T-helper 17 cell (primary cell): ENCODE results near the gene HOXB13. TPM values are rescaled to one million over a fixed set of nuclear protein-coding genes. Genes with fewer than 3 reads are reported as not detected.
A peak's percentile ranks its signal among the peaks of the same experiment; 100 is the strongest.

ENCODE experiments used
- ATAC-seq: fragments of 150-1000 bp; cut with Tn5 transposase; 2 replicates; pipeline ENCODE4 v1.10.0; 2021; ENCODE audit warnings: mild to moderate bottlenecking, moderate library complexity
- DNase-seq, 3 donors: peaks; one replicate each; pipeline versions ENCODE4 v3.0.0 to v3.0.0-alpha.2; 2020 to 2021
- H3K9me3 ChIP-seq: one replicate; pipeline ENCODE4 v1.7.0; 2013; ENCODE audit warnings: low read length, mild to moderate bottlenecking; ENCODE audit not compliant: control insufficient read depth, poor library complexity, severe bottlenecking
- H3K27ac Mint-ChIP-seq: one replicate; pipeline ENCODE4 v1.8.0; 2022; ENCODE audit warnings: mild to moderate bottlenecking, moderate library complexity, mixed read lengths
- H3K27me3 Mint-ChIP-seq: one replicate; pipeline ENCODE4 v1.8.0; 2022; ENCODE audit warnings: mixed read lengths
- H3K36me3 Mint-ChIP-seq: one replicate; pipeline ENCODE4 v1.8.0; 2022; ENCODE audit warnings: low read depth, mixed read lengths
- H3K4me1 Mint-ChIP-seq: one replicate; pipeline ENCODE4 v1.8.0; 2022; ENCODE audit warnings: mild to moderate bottlenecking, mixed read lengths
- H3K4me3 Mint-ChIP-seq: one replicate; pipeline ENCODE4 v1.8.0; 2022; ENCODE audit warnings: mild to moderate bottlenecking, moderate library complexity, mixed read lengths
- total RNA-seq, 4 donors: library from RNA in 2 of 4; stranded (reverse) in 2 of 4; gene quantifications; one replicate each; pipeline ENCODE4 v1.2.3 and lab custom pipeline; 2022 to 2026

Gene HOXB13
- total RNA-seq, 2 donors from 2014 or later = not detected

- no peaks in the 10 kb centered on the region for H3K9me3 ChIP-seq
- Mint-ChIP-seq H3K4me3 (no peak overlapping the region), H3K27me3 (peaks cover 88% of the 10 kb centered on the region), H3K27ac (no peak overlapping the region), H3K4me1 (peaks cover 4% of the 10 kb centered on the region), H3K36me3 (peaks cover 3% of the 10 kb centered on the region)
- DNase-seq = no peak
- ATAC-seq = no peak
These were observed 12.0 kb upstream of the HOXB13 start for GRCh38 chr17:48740537-48740936.

DNA sequence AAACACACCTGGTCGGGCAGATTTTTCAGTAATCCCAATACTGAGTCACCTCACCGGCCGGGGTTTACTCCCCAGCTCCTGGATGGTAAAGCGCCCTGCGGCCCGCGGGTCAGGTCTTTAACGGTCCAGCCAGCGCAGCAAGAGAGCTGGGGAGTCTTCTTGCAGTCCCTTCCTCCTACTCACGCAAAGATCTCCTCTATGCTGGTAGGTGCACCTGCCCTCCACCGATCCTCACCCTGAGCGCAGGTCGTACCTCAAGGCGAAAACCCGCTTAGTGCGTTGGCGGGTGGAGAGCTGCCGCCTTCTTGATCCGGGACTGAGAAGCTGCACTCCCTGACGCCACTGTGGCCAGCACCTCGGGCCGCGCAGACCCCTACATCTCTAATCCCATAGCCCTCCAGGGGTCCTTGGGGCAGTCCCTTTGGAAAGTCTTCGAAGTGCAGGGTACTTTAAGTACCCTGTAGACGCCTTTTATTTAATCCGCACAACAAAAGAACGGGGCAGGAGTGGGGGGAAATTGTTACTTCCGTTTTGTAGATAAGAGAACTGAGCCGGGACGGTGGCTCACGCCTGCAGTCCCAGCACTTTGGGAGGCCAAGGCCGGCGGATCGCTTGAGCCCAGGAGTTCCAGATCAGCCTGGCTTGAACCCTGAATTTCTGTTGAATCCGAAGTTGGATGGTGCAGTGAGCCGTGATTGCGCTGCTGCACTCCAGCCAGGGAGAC lies 10.4 kb upstream of the HOXB13 start:
- H3K27me3 Mint-ChIP-seq = peaks cover 88% of the 10 kb centered on the region
- peak overlapping the region; percentile 59 for H3K4me3 Mint-ChIP-seq
- ATAC-seq (no peak), DNase-seq (no peak)
- H3K27ac Mint-ChIP-seq = no peak overlapping the region
- peaks cover 5% of the 10 kb centered on the region for H3K4me1 Mint-ChIP-seq
- no peaks in the 10 kb centered on the region for H3K9me3 ChIP-seq
- H3K36me3 Mint-ChIP-seq = peaks cover 3% of the 10 kb centered on the region

- no peak for ATAC-seq
- Mint-ChIP-seq H3K36me3 (peaks cover 7% of the 10 kb centered on the region), H3K4me3 (peak overlapping the region; percentile 59), H3K4me1 (peaks cover 10% of the 10 kb centered on the region), H3K27me3 (peaks cover 88% of the 10 kb centered on the region), H3K27ac (no peak overlapping the region)
- no peaks in the 10 kb centered on the region for H3K9me3 ChIP-seq
- no peak for DNase-seq
These were observed 9.9 kb upstream of the HOXB13 start for GRCh38 chr17:48738424-48738802.

DNA sequence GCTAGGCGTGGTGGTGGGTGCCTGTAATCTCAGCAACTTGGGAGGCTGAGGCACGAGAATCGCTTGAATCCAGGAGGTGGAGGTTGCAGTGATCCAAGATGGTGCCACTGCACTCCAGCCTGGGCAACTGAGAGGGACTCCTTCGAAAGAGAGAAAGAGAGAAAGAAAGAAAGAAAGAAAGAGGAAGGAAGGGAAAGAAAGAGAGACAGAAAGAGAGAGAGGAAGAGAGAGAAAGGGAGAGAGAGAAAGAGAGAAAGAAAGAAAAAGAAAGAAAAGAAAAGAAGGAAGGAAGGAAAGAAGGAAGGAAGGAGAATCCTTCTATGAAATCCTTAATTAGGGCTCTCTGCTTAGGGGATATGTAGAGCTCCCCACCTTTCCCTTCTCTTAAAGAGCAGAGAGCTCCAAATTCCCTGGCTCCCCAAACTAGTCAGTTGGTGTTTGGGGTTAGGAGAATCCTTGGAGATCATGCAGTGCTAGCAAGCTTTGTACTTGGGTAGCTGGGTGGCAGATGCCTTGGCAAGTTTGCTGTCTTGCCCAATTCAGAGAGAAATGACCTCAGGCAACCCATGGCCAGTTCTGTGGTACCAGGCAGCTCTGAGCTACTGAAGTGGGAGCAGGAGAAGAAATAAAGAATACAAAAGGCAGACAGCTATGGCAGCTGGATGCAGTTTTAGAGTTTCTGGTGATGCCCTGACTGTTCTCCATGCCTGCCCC lies 8.9 kb upstream of the HOXB13 start:
- peaks cover 15% of the 10 kb centered on the region for H3K4me1 Mint-ChIP-seq
- H3K9me3 ChIP-seq = no peaks in the 10 kb centered on the region
- no peak overlapping the region for H3K27ac Mint-ChIP-seq
- peaks cover 8% of the 10 kb centered on the region for H3K36me3 Mint-ChIP-seq
- H3K27me3 Mint-ChIP-seq = peaks cover 88% of the 10 kb centered on the region
- no peak for DNase-seq
- peak overlapping the region; percentile 37 for H3K4me3 Mint-ChIP-seq
- ATAC-seq = no peak

- H3K27ac Mint-ChIP-seq = no peak overlapping the region
- ATAC-seq = no peak
- peaks cover 10% of the 10 kb centered on the region for H3K36me3 Mint-ChIP-seq
- H3K4me1 Mint-ChIP-seq = peaks cover 15% of the 10 kb centered on the region
- H3K27me3 Mint-ChIP-seq = peaks cover 92% of the 10 kb centered on the region
- no peak overlapping the region for H3K4me3 Mint-ChIP-seq
- H3K9me3 ChIP-seq = peaks cover 2% of the 10 kb centered on the region
- DNase-seq = no peak
These were observed 6.5 kb upstream of the HOXB13 start for GRCh38 chr17:48735062-48735351.

DNA sequence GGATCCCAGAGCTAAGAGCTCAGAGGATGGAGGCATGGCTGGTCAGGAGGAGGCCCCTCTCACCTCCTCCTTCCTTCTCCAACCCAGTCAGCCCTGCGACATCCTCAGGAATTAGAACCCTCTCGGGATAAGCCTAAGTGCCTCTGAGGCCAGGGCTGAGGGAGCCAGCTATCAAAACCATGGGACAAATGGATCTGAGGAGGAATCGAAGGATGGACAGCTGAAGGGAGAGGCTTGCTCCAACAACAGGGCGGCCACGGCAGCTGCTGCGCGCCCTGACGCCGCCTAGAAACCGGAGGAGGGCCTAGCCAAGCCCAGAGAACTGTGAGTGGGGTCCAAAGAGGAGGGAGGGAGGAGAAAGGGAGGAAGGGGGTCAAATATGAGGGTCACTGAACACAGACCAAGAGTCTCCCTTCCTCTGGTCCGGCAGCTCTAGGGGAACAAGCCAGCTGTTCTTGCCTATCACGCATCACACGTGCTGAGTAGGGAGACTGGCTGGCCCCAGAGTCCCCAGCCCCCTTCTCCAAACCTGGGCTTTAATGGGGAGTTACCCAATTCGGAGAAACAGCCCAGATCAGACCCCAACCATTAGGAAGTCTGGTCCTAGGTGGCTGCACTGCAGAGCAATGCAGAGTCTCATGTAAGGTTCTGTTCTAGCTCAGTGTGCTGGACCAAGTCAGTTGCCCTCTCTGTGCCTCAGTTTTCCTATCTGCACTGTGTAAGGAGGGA lies 5.9 kb upstream of the HOXB13 start:
- ATAC-seq (no peak), DNase-seq (no peak)
- Mint-ChIP-seq H3K27me3 (peaks cover 97% of the 10 kb centered on the region), H3K4me3 (peak overlapping the region; percentile 31), H3K27ac (peak overlapping the region; percentile 39), H3K4me1 (peaks cover 15% of the 10 kb centered on the region), H3K36me3 (peaks cover 10% of the 10 kb centered on the region)
- H3K9me3 ChIP-seq = peaks cover 2% of the 10 kb centered on the region

DNA sequence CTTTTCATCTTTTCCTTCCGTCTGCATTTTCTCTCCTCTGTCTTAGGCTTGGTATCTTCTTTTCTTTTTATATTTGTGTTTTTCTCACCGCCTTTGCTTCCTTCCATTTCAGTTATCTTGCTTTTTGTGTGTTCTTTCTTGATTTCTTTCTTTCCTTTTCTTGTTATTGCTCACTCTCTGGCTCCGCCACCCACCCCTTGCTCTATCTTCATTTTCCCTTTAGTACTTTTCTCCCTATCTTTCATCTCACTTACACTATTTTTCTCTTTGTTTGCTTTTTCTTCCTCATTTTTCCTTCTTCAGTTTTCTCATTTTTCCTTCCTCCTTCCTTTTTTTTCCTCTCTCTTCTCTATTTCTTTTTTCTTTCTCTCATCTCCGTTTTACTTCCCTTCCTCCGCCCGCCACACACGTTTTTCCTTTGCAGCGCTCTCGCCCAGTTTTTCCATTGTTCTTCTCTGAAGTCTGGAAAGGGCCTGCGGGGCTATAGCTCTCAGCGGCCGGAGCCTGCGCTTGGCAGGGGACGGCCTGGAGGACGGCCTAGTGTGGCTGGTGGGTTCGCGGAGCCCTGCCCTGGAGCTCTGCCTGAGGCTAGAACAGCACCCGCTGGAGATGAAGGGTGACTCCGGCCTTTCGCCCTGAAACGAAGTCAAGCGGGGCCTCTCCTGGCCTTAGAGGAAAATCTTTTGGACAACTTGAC lies 5.2 kb upstream of the HOXB13 start:
- Mint-ChIP-seq H3K4me1 (peaks cover 16% of the 10 kb centered on the region), H3K4me3 (peak overlapping the region; percentile 31), H3K27ac (peak overlapping the region; percentile 39), H3K27me3 (peaks cover 97% of the 10 kb centered on the region), H3K36me3 (peaks cover 8% of the 10 kb centered on the region)
- DNase-seq (no peak), ATAC-seq (no peak)
- peaks cover 2% of the 10 kb centered on the region for H3K9me3 ChIP-seq

DNA sequence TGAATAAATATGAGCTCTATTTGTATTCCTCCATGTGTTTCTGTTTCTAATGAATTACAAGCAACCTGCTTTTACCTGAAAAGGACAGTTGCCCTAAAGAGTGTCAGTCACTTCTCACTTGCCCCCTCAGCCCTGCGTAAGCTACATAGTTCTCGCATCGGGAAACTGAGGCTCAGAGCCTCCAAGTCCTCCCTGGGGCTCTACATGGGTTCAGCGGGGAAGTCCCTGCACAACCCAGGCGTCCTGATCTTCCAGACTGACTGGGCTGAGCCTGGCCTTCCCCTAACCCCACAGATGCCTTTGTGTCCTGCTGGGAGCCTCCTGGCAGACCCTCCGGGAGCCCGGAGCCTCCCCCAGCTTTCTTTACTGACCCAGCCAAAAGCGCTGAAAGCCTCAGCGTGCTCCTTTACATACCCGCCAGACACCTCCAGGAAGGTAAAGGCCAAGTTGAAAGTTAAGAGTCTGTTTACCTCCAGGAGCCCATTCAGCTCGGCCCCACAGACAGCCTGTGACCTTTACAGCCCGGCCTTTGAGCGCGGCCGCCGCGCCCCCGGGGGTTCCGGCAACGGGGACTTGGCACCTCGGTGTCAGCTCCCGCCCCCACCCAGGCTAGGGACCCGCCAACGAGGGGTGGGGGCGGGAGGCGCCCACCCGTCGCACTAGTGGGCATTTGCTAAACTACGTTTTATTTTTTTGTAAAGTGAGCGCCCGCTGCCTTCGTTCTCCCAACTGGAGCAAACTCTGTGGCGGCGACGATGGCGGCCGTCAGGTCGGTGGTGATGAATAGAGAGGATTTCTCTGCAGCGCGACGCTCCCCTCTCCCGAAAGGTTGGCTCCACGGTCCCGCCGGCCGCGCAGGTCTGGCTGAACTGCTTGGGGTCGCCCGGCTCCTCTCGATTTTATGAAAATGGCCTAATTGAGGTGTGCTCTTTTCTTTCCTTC lies 4.4 kb upstream of the HOXB13 start:
- H3K4me1 Mint-ChIP-seq = peaks cover 21% of the 10 kb centered on the region
- no peak for DNase-seq
- H3K9me3 ChIP-seq = peaks cover 2% of the 10 kb centered on the region
- no peak for ATAC-seq
- H3K36me3 Mint-ChIP-seq = peaks cover 10% of the 10 kb centered on the region
- H3K27ac Mint-ChIP-seq = no peak overlapping the region
- peak overlapping the region; percentile 31 for H3K4me3 Mint-ChIP-seq
- peaks cover 97% of the 10 kb centered on the region for H3K27me3 Mint-ChIP-seq

DNA sequence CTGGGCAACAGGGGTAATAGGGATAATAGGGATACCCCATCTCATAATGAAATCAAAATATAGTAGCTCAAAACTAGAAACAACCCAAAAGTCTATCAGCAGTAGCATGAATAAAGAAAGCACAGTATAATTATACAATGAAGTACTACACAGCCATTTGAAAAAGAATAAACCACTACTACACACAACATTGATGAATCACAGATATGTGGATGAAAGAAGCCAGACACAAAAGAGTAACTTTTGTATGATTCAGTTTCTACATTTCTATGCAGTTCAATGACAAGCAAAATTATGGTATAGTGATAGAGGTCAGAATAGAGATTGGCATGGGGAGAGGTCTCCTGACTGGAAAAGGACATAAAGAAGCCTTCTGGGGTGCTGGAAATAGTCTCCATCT lies 2.8 kb upstream of the HOXB13 start:
- peaks cover 97% of the 10 kb centered on the region for H3K27me3 Mint-ChIP-seq
- H3K9me3 ChIP-seq = peaks cover 2% of the 10 kb centered on the region
- ATAC-seq = no peak
- H3K36me3 Mint-ChIP-seq = peaks cover 10% of the 10 kb centered on the region
- H3K4me1 Mint-ChIP-seq = peaks cover 26% of the 10 kb centered on the region
- no peak overlapping the region for H3K4me3 Mint-ChIP-seq
- no peak for DNase-seq
- no peak overlapping the region for H3K27ac Mint-ChIP-seq

DNA sequence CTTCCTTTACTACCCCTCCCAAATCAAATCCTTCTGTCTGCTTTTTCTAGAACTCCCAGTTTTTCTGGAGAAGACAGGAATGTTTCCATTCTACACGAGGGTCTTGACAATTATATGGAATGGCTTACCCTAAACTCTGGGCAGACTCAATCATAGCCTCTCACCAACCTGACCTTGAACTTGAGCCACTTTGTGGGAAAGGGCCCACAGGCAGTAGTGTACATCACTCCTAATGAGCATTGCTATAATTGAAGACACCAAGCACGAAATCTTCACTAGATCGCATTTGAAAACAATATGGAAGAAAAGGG lies 1.6 kb upstream of the HOXB13 start:
- Mint-ChIP-seq H3K36me3 (peaks cover 10% of the 10 kb centered on the region), H3K27me3 (peaks cover 97% of the 10 kb centered on the region), H3K4me3 (peak overlapping the region; percentile 1), H3K27ac (no peak overlapping the region), H3K4me1 (peaks cover 27% of the 10 kb centered on the region)
- ATAC-seq = no peak
- no peak for DNase-seq
- H3K9me3 ChIP-seq = peaks cover 2% of the 10 kb centered on the region

DNA sequence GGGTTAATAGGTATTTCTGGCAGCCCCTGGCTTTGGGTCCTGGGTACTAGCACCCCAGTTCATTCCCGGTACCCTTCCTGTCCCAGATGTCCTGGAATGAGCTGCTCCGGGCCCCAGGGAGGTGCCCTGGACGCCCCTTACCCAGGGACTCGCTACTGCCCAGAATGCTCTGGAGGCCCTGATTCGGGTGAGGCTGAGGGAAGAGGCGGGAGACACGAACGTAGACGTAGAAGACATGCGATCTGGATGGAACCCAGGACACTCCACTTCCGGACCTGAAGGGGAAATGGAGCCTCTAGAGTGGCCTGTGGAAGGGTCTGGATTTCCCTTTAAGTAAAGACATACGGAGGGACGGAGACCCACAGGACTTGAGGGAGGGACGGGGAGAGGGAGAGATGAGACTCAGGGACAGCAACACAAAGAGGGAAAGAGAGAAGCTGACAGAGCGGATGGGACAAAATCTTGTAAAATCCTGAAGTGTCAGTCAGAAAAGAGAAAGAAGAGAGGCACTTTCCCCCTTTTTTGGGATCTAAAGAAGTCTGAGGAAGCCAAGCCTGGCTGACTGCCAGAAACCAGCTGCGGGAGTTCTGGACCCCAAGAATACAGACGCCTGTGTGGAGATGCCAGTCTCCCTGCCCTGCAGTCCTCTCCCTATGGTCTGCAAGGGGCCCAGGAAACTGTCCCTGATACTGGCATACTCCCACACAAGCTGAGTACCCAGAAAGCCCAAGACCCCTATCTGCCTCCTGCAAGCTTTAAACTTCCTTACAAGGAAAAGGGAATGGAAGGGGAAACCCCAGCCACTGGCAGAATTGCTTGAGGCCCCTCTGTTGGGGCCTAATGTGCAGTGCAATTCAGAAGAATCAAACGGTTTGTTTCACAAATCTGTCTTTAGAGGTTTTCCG lies 1.0 kb upstream of the HOXB13 start:
- DNase-seq = no peak
- peak overlapping the region; percentile 78 for H3K27ac Mint-ChIP-seq
- H3K4me1 Mint-ChIP-seq = peaks cover 31% of the 10 kb centered on the region

More for the DNA sequence above, 1.0 kb upstream of the HOXB13 start:
- peaks cover 2% of the 10 kb centered on the region for H3K9me3 ChIP-seq
- Mint-ChIP-seq H3K4me3 (peak overlapping the region; percentile 1), H3K27me3 (peaks cover 95% of the 10 kb centered on the region), H3K36me3 (peaks cover 10% of the 10 kb centered on the region)
- ATAC-seq = no peak
